ENCODE data around the gene DDX50.
"Not testable (repeated sequence)": the region's sequence is repeated elsewhere in the genome, so short reads cannot be mapped to it uniquely, and the experiment has no call there.

Gene DDX50

DNA sequence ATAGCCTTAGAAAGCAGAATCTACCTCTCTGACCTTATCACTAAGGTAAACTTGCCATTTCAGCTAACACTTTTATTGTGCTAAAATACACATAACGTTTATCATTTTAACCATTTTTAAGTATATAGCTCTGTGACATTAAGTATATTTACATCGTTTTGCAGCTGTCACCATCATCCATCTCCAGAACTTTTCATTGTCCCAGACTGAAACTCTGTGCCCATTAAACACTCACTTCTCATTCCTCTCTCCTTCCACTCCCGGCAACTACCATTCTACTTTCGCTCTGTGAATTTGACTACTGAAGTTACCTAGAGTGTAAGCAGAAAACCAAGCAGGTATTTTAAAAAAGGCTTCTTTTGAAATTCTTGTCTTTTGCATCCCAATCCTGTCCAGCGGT is 1.3 kb downstream of the DDX50 start:
- no peak for DNase-seq

DNA sequence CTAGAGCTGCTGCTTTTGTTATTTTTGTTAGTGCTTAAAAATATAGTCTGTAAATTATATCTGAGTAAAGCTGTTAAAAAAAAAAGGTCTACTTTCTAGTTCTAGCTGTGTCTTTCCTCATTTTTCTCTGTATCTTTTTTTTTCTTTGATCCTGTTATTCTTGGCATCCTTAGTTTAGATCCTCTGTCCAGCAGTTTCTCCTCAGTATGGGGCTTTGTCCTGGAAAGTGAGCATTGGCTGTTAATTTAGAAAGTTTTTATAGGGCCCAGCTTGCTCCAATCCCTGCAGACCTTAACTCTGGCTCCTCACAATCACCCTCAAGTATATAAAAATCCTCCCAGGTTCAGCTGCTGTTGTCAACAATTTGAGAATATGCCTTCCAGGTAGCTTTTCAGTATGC is 23.5 kb downstream of the DDX50 start:
- DNase-seq = no peak

DNA sequence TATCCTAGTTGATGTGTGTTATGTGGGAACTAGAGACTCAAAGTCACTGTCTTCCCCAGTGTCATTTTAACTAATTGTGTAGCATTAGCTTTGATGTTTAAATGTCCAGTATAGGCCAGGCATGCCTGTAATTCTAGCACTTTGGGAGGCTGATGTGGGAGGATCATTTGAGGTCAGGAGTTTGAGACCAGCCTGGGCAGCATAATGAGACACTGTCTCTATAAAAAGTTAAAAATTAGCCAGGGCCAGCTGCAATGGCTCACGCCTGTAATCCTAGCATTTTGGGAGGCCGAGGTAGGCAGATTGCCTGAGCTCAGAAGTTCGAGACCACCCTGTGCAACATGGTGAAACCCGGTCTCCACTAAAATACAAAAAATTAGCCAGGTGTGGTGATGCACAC is 24.4 kb downstream of the DDX50 start:
- no peak for DNase-seq

GRCh38 chr10:68929157-68929556 is 28.0 kb downstream of the DDX50 start:
- DNase-seq = not testable (repeated sequence)

GRCh38 chr10:68929888-68930287 is 28.8 kb downstream of the DDX50 start:
- not testable (repeated sequence) for DNase-seq

DNA sequence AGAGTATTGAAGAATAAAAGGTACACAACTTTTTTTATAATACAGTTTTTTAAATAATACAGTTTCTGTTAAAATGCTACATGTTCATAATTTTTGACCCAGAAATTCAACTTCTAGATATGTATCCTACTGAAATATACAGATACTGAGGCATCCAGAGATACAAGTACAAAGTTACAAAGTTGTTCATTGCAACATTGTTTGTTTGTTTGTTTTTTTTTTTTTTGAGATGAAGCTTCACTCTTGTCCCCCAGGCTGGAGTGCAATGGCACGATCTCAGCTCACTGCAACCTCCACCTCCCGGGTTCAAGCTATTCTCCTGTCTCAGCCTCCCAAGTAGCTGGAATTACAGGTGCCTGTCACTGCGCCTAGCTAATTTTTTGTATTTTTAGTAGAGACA is 31.7 kb downstream of the DDX50 start:
- not testable (repeated sequence) for DNase-seq

DNA sequence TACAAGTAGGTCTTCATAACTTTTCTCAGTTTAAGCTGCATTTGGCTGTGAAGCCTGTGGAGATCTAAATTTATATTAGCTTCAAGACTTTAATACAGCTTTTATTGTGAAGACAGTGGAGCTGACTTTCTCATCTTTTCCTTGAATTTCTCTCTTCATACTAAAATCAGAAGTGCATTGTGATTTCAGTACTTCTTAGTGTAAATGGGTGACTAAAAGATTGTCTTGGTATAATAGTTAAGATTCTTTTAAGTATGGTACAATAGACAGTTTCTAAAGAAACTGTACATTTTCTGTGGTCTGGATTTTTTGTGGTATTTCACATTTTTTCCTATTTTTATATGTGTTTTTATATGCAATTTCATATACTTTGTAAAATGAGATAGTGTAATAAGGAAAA is 33.9 kb downstream of the DDX50 start:
- DNase-seq = no peak

- no peak for DNase-seq
Measured at GRCh38 chr10:68938117-68938516, 37.0 kb downstream of the DDX50 start.

DNA sequence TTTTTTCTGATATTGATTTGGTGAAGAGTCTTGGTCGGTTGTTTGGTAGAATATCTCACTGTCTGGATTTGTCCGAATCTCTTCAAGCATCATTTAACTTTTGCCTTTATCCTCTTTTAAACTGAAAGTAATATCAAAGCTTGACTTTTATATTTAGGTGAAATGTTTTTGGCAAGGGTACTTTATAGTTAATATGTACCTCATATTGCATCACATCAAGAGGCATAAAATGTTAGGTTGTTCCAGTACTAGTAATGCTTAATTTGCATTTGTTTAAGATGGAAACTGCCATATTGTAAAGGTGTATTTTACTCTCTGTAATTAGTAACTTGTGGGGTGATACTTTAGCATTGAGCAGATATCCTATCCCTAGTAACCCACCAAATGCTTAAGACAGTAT is 37.8 kb downstream of the DDX50 start:
- no peak for DNase-seq

- DNase-seq = not testable (repeated sequence)
Measured at GRCh38 chr10:68940917-68941316, 39.8 kb downstream of the DDX50 start.

DNA sequence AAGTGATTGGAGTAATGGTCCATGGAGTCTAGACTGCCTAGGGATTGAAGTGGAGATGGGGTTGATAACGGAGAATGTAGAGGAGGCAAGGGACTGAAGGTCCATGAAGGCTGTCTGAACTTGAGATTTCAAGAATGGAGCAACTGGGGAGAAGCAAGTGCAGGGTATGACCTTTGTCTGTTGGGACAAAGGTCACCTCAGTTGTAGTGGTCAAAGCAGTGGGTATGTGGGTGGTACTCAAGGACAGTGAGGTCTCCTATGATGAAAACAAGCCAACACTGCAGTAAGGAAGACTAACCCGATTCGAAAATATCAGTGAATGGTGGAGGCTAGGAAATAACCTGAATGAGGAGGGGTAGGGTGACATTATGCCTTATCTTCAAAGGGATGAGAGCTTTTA is 49.5 kb downstream of the DDX50 start:
- DNase-seq = no peak

DNA sequence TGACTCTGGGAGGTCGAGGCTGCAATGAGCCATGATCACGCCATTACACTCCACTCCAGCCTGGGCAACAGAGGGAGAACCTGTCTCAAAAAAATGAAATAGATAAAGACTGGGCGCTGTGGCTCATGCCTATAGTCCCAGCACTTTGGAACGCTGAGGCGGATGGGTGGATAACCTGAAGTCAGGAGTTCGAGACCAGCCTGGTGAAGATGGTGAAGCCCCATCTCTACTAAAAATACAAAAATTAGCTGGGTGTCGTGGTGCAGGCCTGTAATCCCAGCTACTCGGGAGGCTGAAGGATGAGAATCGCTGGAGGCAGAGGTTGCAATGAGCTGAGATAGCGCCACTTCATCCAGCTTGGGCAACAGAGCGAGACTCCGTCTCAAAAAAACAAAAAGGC is 53.8 kb downstream of the DDX50 start:
- DNase-seq = no peak

- DNase-seq = no peak
Measured at GRCh38 chr10:68955355-68955831, 54.3 kb downstream of the DDX50 start.

- DNase-seq = peak; percentile 37 to 67
Measured at GRCh38 chr10:68955832-68956532, 54.9 kb downstream of the DDX50 start, which contains the start of gene DDX21. TSS of gene DDX21 (plus strand) at chr10:68956170. CDS start at chr10:68956226, 56 bp downstream.

GRCh38 chr10:68957284-68957615 is 56.1 kb downstream of the DDX50 start:
- no peak for DNase-seq

- DNase-seq = no peak
Measured at GRCh38 chr10:68957654-68958053, 56.5 kb downstream of the DDX50 start.

GRCh38 chr10:68959695-68960527 is 58.8 kb downstream of the DDX50 start:
- no peak for DNase-seq

- DNase-seq = no peak
Measured at GRCh38 chr10:68963151-68963550, 62.0 kb downstream of the DDX50 start.

- no peak for DNase-seq
Measured at GRCh38 chr10:68973975-68974374, 72.9 kb downstream of the DDX50 start.

DNA sequence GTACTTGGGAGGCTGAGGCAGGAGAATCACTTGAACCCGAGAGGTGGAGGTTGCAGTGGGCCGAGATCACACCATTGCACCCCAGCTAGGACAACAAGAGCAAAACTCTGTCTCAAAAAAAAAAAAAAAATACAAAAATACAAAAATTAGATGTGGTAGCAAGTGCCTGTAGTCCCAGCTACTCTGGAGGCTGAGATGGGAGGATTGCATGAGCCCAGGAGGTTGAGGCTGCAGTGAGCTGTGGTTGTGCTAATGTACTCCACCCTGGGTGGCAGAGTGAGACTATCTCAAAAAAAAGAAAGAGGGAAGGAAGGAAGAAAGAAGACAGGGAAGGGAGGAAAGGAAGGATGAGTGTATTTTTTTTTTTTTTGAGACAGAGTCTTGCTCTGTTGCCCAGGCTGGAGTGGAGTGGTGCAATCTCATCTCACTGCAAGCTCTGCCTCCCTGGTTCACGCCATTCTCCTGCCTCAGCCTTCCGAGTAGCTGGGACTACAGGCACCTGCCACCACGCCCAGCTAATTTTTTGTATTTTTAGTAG is 74.9 kb downstream of the DDX50 start:
- not testable (repeated sequence) for DNase-seq

GRCh38 chr10:68979738-68980137 is 78.6 kb downstream of the DDX50 start:
- not testable (repeated sequence) for DNase-seq

GRCh38 chr10:68981074-68981473 is 80.0 kb downstream of the DDX50 start:
- DNase-seq = no peak

DNA sequence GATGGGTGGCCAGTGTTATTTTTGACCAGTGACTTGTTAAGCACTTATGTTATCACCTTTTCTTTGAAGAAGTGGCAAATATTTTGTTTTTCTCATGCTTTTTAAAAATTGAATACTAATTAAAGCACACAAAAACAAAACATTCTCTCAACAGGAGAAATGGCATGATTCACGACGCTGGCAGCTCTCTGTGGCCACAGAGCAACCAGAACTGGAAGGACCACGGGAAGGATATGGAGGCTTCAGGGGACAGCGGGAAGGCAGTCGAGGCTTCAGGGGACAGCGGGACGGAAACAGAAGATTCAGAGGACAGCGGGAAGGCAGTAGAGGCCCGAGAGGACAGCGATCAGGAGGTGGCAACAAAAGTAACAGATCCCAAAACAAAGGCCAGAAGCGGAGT is 81.3 kb downstream of the DDX50 start:
- DNase-seq = no peak

GRCh38 chr10:68987611-68988010 is 86.5 kb downstream of the DDX50 start:
- DNase-seq = no peak

All from NCI-H187 (cell line).